ENCODE results near the gene GALNT17.

The GALNT17 gene

GRCh38 chr7:71323726-71324125, 191.8 kb downstream of the GALNT17 start:
- Histone ChIP-seq H3K27me3 (ENCODE audit: insufficient read depth, low read length, poor library complexity, severe bottlenecking) (no peaks in the 10 kb centered on the region), H3K4me1 (ENCODE audit: insufficient read depth, low read length, poor library complexity, severe bottlenecking) (no peaks in the 10 kb centered on the region), H4K20me1 (ENCODE audit: insufficient read depth, low read length, poor library complexity, severe bottlenecking) (no peaks in the 10 kb centered on the region), H3K9me3 (ENCODE audit: insufficient read depth, low read depth, low read length) (no peaks in the 10 kb centered on the region; the same call in 1 of the 2 replicates), H3K9ac (ENCODE audit: low read depth, low read length, poor library complexity, severe bottlenecking) (no peak overlapping the region), H3K36me3 (ENCODE audit: insufficient read depth, low read length) (no peaks in the 10 kb centered on the region), H3K4me3 (ENCODE audit: low read length, poor library complexity, severe bottlenecking) (no peak overlapping the region), H3F3A (ENCODE audit: low read depth) (no peaks in the 10 kb centered on the region), H3K9me2 (replicated peaks; ENCODE audit: low read depth, low read length) (no peaks in the 10 kb centered on the region), H2AFZ (ENCODE audit: low read length) (no peak overlapping the region), H3K4me2 (ENCODE audit: low read depth, low read length, poor library complexity, severe bottlenecking) (no peak overlapping the region), H3K79me2 (ENCODE audit: insufficient read depth, low read length) (no peaks in the 10 kb centered on the region)
- TF ChIP-seq EZH2phosphoT487 (IDR thresholded peaks at IDR 0.05; ENCODE audit: borderline replicate concordance) = no peak

DNA sequence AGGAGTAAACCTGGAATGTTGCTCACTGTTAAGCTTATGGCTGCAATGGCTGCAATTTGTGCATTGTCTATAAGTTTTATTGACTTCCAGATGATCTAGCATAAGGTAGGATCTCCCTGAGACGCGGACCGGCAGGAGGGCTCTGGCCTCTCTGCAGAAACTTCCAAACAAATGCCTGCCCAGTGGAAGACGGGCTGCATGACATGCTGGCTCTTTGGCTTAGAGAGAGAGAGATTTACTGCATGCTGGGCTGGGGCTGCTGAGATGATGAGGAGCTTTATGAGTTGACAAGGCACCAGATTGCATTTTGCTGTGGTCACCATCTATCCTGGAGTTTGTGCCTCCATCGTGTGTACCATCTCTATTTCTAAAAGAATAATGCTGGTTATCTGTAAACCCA, 193.2 kb downstream of the GALNT17 start:
- Histone ChIP-seq H2AFZ (ENCODE audit: low read length) (no peak overlapping the region), H3K9ac (ENCODE audit: low read depth, low read length, poor library complexity, severe bottlenecking) (no peak overlapping the region), H3K79me2 (ENCODE audit: insufficient read depth, low read length) (no peaks in the 10 kb centered on the region), H3K4me3 (ENCODE audit: low read length, poor library complexity, severe bottlenecking) (no peak overlapping the region), H3K4me2 (ENCODE audit: low read depth, low read length, poor library complexity, severe bottlenecking) (no peak overlapping the region), H3K4me1 (ENCODE audit: insufficient read depth, low read length, poor library complexity, severe bottlenecking) (no peaks in the 10 kb centered on the region), H3K27me3 (ENCODE audit: insufficient read depth, low read length, poor library complexity, severe bottlenecking) (no peaks in the 10 kb centered on the region), H3K36me3 (ENCODE audit: insufficient read depth, low read length) (no peaks in the 10 kb centered on the region), H3K9me2 (replicated peaks; ENCODE audit: low read depth, low read length) (no peaks in the 10 kb centered on the region), H3K9me3 (ENCODE audit: insufficient read depth, low read depth, low read length) (no peaks in the 10 kb centered on the region), H3F3A (ENCODE audit: low read depth) (no peaks in the 10 kb centered on the region), H4K20me1 (ENCODE audit: insufficient read depth, low read length, poor library complexity, severe bottlenecking) (no peaks in the 10 kb centered on the region)
- no peak for TF ChIP-seq CTCF (conservative IDR thresholded peaks at IDR 0.05; ENCODE audit: low read length)
- TF ChIP-seq EZH2phosphoT487 (IDR thresholded peaks at IDR 0.05; ENCODE audit: borderline replicate concordance) = no peak

- Histone ChIP-seq H2AFZ (ENCODE audit: low read length) (no peak overlapping the region), H3K27me3 (ENCODE audit: insufficient read depth, low read length, poor library complexity, severe bottlenecking) (no peaks in the 10 kb centered on the region), H3K4me2 (ENCODE audit: low read depth, low read length, poor library complexity, severe bottlenecking) (no peak overlapping the region), H3F3A (ENCODE audit: low read depth) (no peaks in the 10 kb centered on the region), H3K4me1 (ENCODE audit: insufficient read depth, low read length, poor library complexity, severe bottlenecking) (no peaks in the 10 kb centered on the region), H3K9me2 (replicated peaks; ENCODE audit: low read depth, low read length) (no peaks in the 10 kb centered on the region), H3K79me2 (ENCODE audit: insufficient read depth, low read length) (no peaks in the 10 kb centered on the region), H4K20me1 (ENCODE audit: insufficient read depth, low read length, poor library complexity, severe bottlenecking) (no peaks in the 10 kb centered on the region), H3K9me3 (ENCODE audit: insufficient read depth, low read depth, low read length) (no peaks in the 10 kb centered on the region), H3K4me3 (ENCODE audit: low read length, poor library complexity, severe bottlenecking) (no peak overlapping the region), H3K9ac (ENCODE audit: low read depth, low read length, poor library complexity, severe bottlenecking) (no peak overlapping the region), H3K36me3 (ENCODE audit: insufficient read depth, low read length) (no peaks in the 10 kb centered on the region)
- TF ChIP-seq CTCF (conservative IDR thresholded peaks at IDR 0.05; ENCODE audit: low read length) (no peak), EZH2phosphoT487 (IDR thresholded peaks at IDR 0.05; ENCODE audit: borderline replicate concordance) (no peak)
Observed at GRCh38 chr7:71326595-71326994, 194.7 kb downstream of the GALNT17 start.

GRCh38 chr7:71327946-71328345, 196.0 kb downstream of the GALNT17 start:
- TF ChIP-seq EZH2phosphoT487 (IDR thresholded peaks at IDR 0.05; ENCODE audit: borderline replicate concordance) (no peak), CTCF (conservative IDR thresholded peaks at IDR 0.05; ENCODE audit: low read length) (no peak)
- Histone ChIP-seq H3K4me2 (ENCODE audit: low read depth, low read length, poor library complexity, severe bottlenecking) (no peak overlapping the region), H3K4me3 (ENCODE audit: low read length, poor library complexity, severe bottlenecking) (no peak overlapping the region)

More at GRCh38 chr7:71327946-71328345, 196.0 kb downstream of the GALNT17 start:
- Histone ChIP-seq H3K4me1 (ENCODE audit: insufficient read depth, low read length, poor library complexity, severe bottlenecking) (no peaks in the 10 kb centered on the region), H2AFZ (ENCODE audit: low read length) (no peak overlapping the region), H3K9me3 (ENCODE audit: insufficient read depth, low read depth, low read length) (no peaks in the 10 kb centered on the region), H3K36me3 (ENCODE audit: insufficient read depth, low read length) (no peaks in the 10 kb centered on the region), H3K9me2 (replicated peaks; ENCODE audit: low read depth, low read length) (no peaks in the 10 kb centered on the region), H3K79me2 (ENCODE audit: insufficient read depth, low read length) (no peaks in the 10 kb centered on the region), H4K20me1 (ENCODE audit: insufficient read depth, low read length, poor library complexity, severe bottlenecking) (no peaks in the 10 kb centered on the region), H3K9ac (ENCODE audit: low read depth, low read length, poor library complexity, severe bottlenecking) (no peak overlapping the region), H3K27me3 (ENCODE audit: insufficient read depth, low read length, poor library complexity, severe bottlenecking) (no peaks in the 10 kb centered on the region), H3F3A (ENCODE audit: low read depth) (no peaks in the 10 kb centered on the region)

Measured in Loucy (cell line).